ENCODE data around the gene TOP2A. TPM values are rescaled to one million over a fixed set of nuclear protein-coding genes. Genes with fewer than 3 reads are reported as not detected.

Gene TOP2A

DNA sequence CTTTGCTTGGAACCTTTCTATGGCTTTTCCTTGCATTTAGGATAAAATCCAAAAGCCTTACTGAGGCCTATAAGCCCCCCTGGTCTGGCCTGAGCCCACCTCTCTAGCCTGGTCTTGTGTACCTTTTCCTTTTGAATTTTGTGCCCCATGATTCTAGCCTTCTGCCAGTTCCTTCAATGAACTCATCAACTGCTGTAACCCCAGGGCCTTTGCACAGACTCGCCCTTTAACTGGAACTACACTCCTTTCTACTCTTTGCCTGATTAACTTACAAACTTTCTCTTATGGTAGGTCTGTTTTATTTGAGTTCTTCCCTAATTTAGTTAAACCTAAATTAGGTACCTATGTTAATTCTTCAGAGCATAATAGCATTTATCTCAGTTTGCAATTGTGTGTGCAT is 77.4 kb downstream of the TOP2A start:
- H2BK12ac ChIP-seq (ENCODE audit: low read length): no peak overlapping the region
- H2BK15ac ChIP-seq (ENCODE audit: low read length): no peak overlapping the region
- H3K27me3 ChIP-seq (ENCODE audit: control insufficient read depth in 3 of 3, insufficient read depth in 3 of 3, low read depth in 1 of 3, low read length in 3 of 3): peaks cover 0 to 15% (median 2%) of the 10 kb centered on the region in 3 experiments
- H3K36me3 ChIP-seq (replicated peaks in 1 of 2; ENCODE audit: control insufficient read depth in 2 of 2, insufficient read depth in 2 of 2, low read length in 2 of 2): peaks cover 0 to 2% of the 10 kb centered on the region in 2 donors
- H3K23ac ChIP-seq (ENCODE audit: low read depth, low read length, poor library complexity): no peak overlapping the region
- H3K9ac ChIP-seq (ENCODE audit: low read depth, low read length, poor library complexity): no peak overlapping the region
- peaks cover 5% of the 10 kb centered on the region for H3K79me1 ChIP-seq (ENCODE audit: low read depth, low read length)
- H3K27ac ChIP-seq (replicated peaks; ENCODE audit: low read length): no peak overlapping the region
- no peak overlapping the region for H2BK5ac ChIP-seq (ENCODE audit: low read length)
- H3K4me2 ChIP-seq (ENCODE audit: insufficient read depth, low read length, poor library complexity, severe bottlenecking): no peak overlapping the region
- H3K4me3 ChIP-seq (ENCODE audit: low read length in 2 of 2): peak overlapping the region in 1 of 2 donors; percentile 56
- H3K4ac ChIP-seq (ENCODE audit: low read length): no peak overlapping the region
- no CpG with 5 or more reads among the region's 1 CpG for WGBS, 2 donors (ENCODE audit: extremely low coverage in 2 of 2, insufficient read length in 2 of 2, insufficient replicate concordance in 1 of 2)
- DNase-seq (ENCODE audit: low spot score): no peak
- H3K9me3 ChIP-seq (replicated peaks in 1 of 2; ENCODE audit: control insufficient read depth in 2 of 2, insufficient read depth in 1 of 2, low read depth in 1 of 2, low read length in 2 of 2): peaks cover 0 to 2% of the 10 kb centered on the region in 2 donors
- peaks cover 31 to 32% of the 10 kb centered on the region in 2 donors for H3K4me1 ChIP-seq (ENCODE audit: control insufficient read depth in 2 of 2, insufficient read depth in 1 of 2, low read depth in 1 of 2, low read length in 2 of 2)
- no peak overlapping the region for H3K14ac ChIP-seq (ENCODE audit: low read length)
- no peak overlapping the region for H2BK120ac ChIP-seq (ENCODE audit: low read depth, low read length)
- no peak overlapping the region for H2AFZ ChIP-seq (ENCODE audit: low read length)
- H4K91ac ChIP-seq (ENCODE audit: low read depth, low read length, poor library complexity): no peak overlapping the region
- H4K8ac ChIP-seq (ENCODE audit: low read depth, low read length): no peak overlapping the region
- no peak overlapping the region for H3K18ac ChIP-seq (ENCODE audit: low read length)
- H2AK5ac ChIP-seq (ENCODE audit: low read depth, low read length): no peak overlapping the region

DNA sequence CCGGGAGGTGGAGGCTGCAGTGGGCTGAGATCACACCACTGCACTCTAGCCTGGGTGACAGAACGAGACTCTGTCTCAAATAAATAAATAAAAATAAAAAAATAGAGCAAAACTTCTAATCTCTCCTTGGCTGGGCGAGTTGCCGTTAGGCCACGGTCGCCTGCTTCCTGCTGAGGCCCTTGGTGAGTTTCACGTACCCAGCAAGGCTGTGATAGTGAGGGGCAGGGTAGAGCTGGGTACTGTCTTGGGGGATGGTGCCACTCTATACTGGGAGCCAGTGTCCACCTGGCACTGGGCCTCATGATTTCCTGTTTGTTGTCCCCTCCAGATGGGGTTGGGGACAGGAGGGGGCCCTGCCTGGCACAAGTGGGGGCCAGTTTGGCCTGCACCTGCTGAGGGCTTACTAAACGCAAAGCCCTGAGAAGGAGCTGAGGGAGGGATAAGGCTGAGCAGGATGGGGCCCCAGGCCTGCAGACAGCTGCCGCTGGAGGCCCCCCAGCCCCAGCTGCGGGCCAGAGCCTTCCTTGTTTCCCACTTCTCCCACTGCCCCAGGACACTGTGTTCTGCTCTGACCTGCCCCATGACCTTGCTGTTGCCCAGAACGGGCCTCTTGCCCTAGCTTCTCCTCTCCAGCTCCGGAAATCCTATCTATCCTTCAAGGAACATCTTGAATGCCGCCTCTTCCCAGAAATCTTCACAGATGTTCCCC is 78.6 kb downstream of the TOP2A start:
- Histone ChIP-seq H4K91ac (ENCODE audit: low read depth, low read length, poor library complexity) (no peak overlapping the region), H3K27me3 (ENCODE audit: control insufficient read depth in 3 of 3, insufficient read depth in 3 of 3, low read depth in 1 of 3, low read length in 3 of 3) (peaks cover 0 to 15% (median 2%) of the 10 kb centered on the region in 3 experiments), H2AK5ac (ENCODE audit: low read depth, low read length) (no peak overlapping the region), H3K36me3 (replicated peaks in 1 of 2; ENCODE audit: control insufficient read depth in 2 of 2, insufficient read depth in 2 of 2, low read length in 2 of 2) (peaks cover 0 to 2% of the 10 kb centered on the region in 2 donors), H2BK12ac (ENCODE audit: low read length) (no peak overlapping the region), H3K9ac (ENCODE audit: low read depth, low read length, poor library complexity) (no peak overlapping the region), H3K79me1 (ENCODE audit: low read depth, low read length) (peaks cover 5% of the 10 kb centered on the region), H2AFZ (ENCODE audit: low read length) (no peak overlapping the region), H2BK120ac (ENCODE audit: low read depth, low read length) (no peak overlapping the region), H4K8ac (ENCODE audit: low read depth, low read length) (no peak overlapping the region), H2BK5ac (ENCODE audit: low read length) (peak overlapping the region; percentile 39), H3K4me2 (ENCODE audit: insufficient read depth, low read length, poor library complexity, severe bottlenecking) (no peak overlapping the region), H3K4me3 (ENCODE audit: low read length in 2 of 2) (no peak overlapping the region), H3K23ac (ENCODE audit: low read depth, low read length, poor library complexity) (no peak overlapping the region), H3K9me3 (replicated peaks in 1 of 2; ENCODE audit: control insufficient read depth in 2 of 2, insufficient read depth in 1 of 2, low read depth in 1 of 2, low read length in 2 of 2) (peaks cover 0 to 2% of the 10 kb centered on the region in 2 donors), H2BK15ac (ENCODE audit: low read length) (no peak overlapping the region), H3K14ac (ENCODE audit: low read length) (no peak overlapping the region), H3K4me1 (ENCODE audit: control insufficient read depth in 2 of 2, insufficient read depth in 1 of 2, low read depth in 1 of 2, low read length in 2 of 2) (peaks cover 28 to 30% of the 10 kb centered on the region in 2 donors), H3K4ac (ENCODE audit: low read length) (no peak overlapping the region), H3K27ac (replicated peaks; ENCODE audit: low read length) (no peak overlapping the region), H3K18ac (ENCODE audit: low read length) (peak overlapping the region; percentile 17)
- WGBS, 2 donors (ENCODE audit: extremely low coverage in 2 of 2, insufficient read length in 2 of 2, insufficient replicate concordance in 1 of 2): no CpG with 5 or more reads among the region's 13 CpGs
- DNase-seq (ENCODE audit: low spot score): no peak

Small RNA genes lying within 50 kb of the gene (small RNA-seq; reads per million reads assigned to genes)
- gene RF00019 (ENCODE audit: insufficient read depth) (not detected), gene RNA5SP441 (ENCODE audit: insufficient read depth) (not detected)
